Erythroblast (primary cell): ENCODE measurements around the gene MAT2A.

Experiments used
- DNase-seq, 2 experiments: peaks; one replicate each; lab custom pipeline; 2025; lab: John Stamatoyannopoulos, UW
- GATA1 ChIP-seq: IDR thresholded peaks from 2 replicates; pipeline ENCODE4 v1.6.1; 2011; ENCODE audit warnings: low read depth, mild to moderate bottlenecking, control low read depth, low read length, moderate library complexity
- POLR2A ChIP-seq: IDR thresholded peaks from 2 replicates; pipeline ENCODE4 v1.6.1; 2011; ENCODE audit warnings: mild to moderate bottlenecking, low read length

Gene MAT2A

GRCh38 chr2:85561280-85562212 is 22.6 kb downstream of the MAT2A start, which contains the start of gene GGCX:
Gene GGCX (minus strand): TSS chr2:85561493. CDS start chr2:85561428, 65 bp downstream.
- TF ChIP-seq POLR2A (peak; percentile 97), GATA1 (no peak)
- DNase-seq: peak; percentile 97

GRCh38 chr2:85564144-85564563 is 25.2 kb downstream of the MAT2A start:
- peak; percentile 25 to 60 for DNase-seq

GRCh38 chr2:85566265-85566664 is 27.3 kb downstream of the MAT2A start:
- DNase-seq: no peak
- TF ChIP-seq GATA1: no peak
- no peak for TF ChIP-seq POLR2A

More at GRCh38 chr2:85564144-85564563, 25.2 kb downstream of the MAT2A start:
- TF ChIP-seq POLR2A: no peak
- TF ChIP-seq GATA1: no peak

GRCh38 chr2:85575739-85576138 is 36.8 kb downstream of the MAT2A start:
- TF ChIP-seq POLR2A (no peak), GATA1 (no peak)
- no peak for DNase-seq

- no peak for DNase-seq
- TF ChIP-seq GATA1 (no peak), POLR2A (no peak)
Measured at GRCh38 chr2:85577063-85577385, 38.1 kb downstream of the MAT2A start.

- TF ChIP-seq POLR2A (peak; percentile 46), GATA1 (no peak)
- DNase-seq: peak; percentile 56 to 59
Measured at GRCh38 chr2:85577386-85578242, 38.6 kb downstream of the MAT2A start, which contains the start of gene VAMP8. Gene VAMP8 (plus strand): TSS chr2:85577586. CDS start chr2:85577647, 61 bp downstream.

GRCh38 chr2:85578243-85579180 is 39.5 kb downstream of the MAT2A start:
- TF ChIP-seq POLR2A (no peak), GATA1 (no peak)
- DNase-seq: peak; percentile 60 to 66

- no peak for TF ChIP-seq GATA1
- no peak for TF ChIP-seq POLR2A
- no peak for DNase-seq
Measured at GRCh38 chr2:85579266-85579935, 40.4 kb downstream of the MAT2A start.

GRCh38 chr2:85580206-85580605 is 41.2 kb downstream of the MAT2A start:
- TF ChIP-seq GATA1 (no peak), POLR2A (no peak)
- DNase-seq: no peak

- DNase-seq: no peak
- TF ChIP-seq POLR2A (no peak), GATA1 (no peak)
Measured at GRCh38 chr2:85582492-85582891, 43.5 kb downstream of the MAT2A start.

GRCh38 chr2:85583667-85584353 is 44.8 kb downstream of the MAT2A start:
- TF ChIP-seq GATA1 (no peak), POLR2A (no peak)
- DNase-seq: no peak

- no peak for TF ChIP-seq POLR2A
- TF ChIP-seq GATA1: no peak
- peak; percentile 35 to 61 for DNase-seq
Measured at GRCh38 chr2:85584354-85584856, 45.4 kb downstream of the MAT2A start, which contains the start of gene VAMP5. Gene VAMP5 (plus strand): TSS chr2:85584431. CDS start chr2:85584491, 60 bp downstream.
